GM19099 (cell line): ENCODE measurements around the gene METAP2.

Experiments used
- POLR2A ChIP-seq: IDR thresholded peaks from 3 replicates; pipeline ENCODE4 v1.6.1; 2011; ENCODE audit warnings: low read depth; ENCODE audit not compliant: insufficient read length; ENCODE audit errors: extremely low read depth

The METAP2 gene

GRCh38 chr12:95509300-95509699 is 35.3 kb downstream of the METAP2 start:
- no peak for TF ChIP-seq POLR2A

DNA sequence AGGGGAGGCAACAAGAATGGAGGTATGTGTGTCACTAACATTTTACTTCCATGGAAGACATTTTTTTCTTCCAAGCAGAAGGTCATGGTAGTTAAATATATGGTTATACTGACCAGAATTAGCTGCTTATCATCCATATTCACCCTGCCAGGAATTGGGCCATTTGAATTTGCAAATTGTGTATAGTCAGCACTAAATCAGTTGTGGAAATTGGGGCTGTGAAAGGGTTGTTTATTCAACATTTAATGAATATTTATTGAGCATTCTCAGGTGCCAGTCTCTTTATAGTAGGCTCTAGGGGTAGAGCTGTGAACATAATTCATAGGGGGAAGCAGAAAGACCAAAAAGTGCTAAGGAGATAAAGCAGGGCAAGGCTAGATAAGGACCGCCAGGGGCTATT is 38.0 kb downstream of the METAP2 start:
- TF ChIP-seq POLR2A, result no peak

DNA sequence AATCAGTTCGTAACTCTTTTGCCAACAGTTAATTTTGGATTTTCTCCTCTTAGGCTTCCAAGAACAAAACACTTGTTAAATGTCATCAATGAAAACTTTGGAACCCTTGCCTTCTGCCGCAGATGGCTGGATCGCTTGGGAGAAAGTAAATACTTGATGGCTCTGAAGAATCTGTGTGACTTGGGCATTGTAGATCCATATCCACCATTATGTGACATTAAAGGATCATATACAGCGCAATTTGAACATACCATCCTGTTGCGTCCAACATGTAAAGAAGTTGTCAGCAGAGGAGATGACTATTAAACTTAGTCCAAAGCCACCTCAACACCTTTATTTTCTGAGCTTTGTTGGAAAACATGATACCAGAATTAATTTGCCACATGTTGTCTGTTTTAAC is 39.6 kb downstream of the METAP2 start:
- no peak for TF ChIP-seq POLR2A

DNA sequence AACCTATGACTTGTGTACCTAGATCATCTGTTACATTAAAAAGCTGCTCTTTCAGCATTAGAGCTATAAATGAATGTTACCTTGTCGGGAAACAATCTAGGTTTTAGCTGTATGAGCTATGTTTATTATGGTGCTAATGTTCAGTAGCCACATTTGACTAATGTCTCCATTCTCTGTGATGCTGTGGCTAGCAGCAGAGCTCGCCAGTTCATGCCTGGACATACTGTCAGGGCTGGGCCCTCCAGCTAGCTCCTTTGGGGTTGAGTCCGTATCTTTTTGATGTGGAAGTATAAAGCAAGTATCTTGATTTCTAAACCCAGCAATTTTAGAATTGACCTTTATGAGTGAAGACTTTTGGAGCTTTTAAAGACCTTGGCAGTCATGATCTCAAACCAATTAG is 41.2 kb downstream of the METAP2 start:
- no peak for TF ChIP-seq POLR2A

DNA sequence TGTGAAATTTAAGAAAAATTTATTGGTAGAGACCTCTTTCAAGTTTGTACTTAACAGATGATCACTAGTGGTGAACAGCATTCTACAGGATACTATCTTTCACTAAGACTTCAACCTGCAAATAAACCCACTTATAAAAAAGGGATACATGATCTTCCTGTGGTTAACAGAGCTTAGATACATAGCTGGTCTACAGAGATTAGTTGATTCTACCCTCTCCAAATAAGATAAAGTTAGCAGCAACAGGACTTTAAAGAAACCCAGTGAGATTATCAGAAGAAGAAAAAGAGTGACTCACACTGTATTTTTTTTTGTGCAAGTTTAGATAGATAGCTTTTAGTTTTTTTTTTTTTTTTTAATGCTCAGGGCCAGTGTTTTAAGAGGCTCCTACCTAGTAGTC is 42.8 kb downstream of the METAP2 start:
- TF ChIP-seq POLR2A, result no peak

- TF ChIP-seq POLR2A, result no peak
Measured at GRCh38 chr12:95517246-95517645, 43.3 kb downstream of the METAP2 start.

DNA sequence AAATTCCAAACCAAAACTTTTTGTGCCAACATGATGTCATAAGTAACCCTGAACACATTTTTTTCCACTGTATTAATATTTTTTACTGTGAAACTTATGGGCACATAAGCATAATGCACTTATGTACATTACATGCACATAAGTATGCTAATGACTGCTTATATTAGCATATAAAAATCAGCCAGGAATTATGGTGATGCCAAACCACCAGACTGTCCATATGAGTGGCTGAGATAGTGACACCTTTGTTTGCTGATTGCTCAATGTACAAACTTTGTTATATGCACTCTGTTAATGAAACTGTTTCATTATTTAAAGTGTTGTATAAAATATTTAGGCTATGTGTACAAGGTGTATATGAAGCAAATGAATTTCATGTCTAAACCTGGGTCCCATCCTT is 45.0 kb downstream of the METAP2 start:
- TF ChIP-seq POLR2A, result no peak

GRCh38 chr12:95520816-95521215 is 46.9 kb downstream of the METAP2 start:
- TF ChIP-seq POLR2A, result no peak

- no peak for TF ChIP-seq POLR2A
Measured at GRCh38 chr12:95522692-95523091, 48.7 kb downstream of the METAP2 start.

- no peak for TF ChIP-seq POLR2A
Measured at GRCh38 chr12:95528431-95528830, 54.5 kb downstream of the METAP2 start.

- no peak for TF ChIP-seq POLR2A
Measured at GRCh38 chr12:95529693-95530225, 55.8 kb downstream of the METAP2 start.

DNA sequence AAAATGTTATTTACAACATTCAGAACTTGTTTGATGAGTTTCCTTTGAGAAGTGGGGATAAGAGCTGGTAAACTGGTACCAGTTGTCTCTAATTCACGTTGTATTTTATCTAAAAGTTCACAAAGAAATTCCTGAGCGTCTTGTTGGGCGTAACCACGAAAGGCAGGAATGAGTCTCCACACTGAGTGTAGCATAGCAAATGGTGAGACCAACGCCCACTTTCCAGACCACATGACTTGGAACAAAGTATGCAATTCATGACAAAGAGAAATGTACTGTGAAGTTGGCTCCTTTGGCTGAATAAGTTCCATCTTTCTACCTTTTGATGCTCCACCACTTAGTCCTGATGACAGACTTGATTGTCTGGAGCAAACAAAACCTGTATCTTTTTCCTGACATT is 58.9 kb downstream of the METAP2 start:
- no peak for TF ChIP-seq POLR2A

DNA sequence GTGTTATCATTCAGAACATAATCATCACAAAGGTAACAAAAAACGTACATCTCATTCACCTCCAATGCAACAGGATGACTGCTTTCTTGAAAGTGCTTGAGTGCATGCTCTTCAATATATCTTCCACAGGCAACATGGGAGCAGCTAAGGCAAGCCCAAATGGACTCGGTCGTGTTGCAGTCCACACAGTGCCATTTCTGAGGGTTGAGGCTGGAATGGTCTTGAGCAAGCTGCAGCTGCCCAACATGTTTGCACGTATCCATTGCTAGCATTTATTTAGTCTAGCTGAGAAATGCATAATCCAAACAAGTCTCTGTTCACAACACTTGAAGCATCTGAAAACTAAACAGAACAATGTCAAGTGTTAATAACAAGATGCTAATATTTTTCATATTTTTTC is 60.0 kb downstream of the METAP2 start:
- TF ChIP-seq POLR2A, result no peak

- TF ChIP-seq POLR2A, result no peak
Measured at GRCh38 chr12:95538006-95538405, 64.1 kb downstream of the METAP2 start.

DNA sequence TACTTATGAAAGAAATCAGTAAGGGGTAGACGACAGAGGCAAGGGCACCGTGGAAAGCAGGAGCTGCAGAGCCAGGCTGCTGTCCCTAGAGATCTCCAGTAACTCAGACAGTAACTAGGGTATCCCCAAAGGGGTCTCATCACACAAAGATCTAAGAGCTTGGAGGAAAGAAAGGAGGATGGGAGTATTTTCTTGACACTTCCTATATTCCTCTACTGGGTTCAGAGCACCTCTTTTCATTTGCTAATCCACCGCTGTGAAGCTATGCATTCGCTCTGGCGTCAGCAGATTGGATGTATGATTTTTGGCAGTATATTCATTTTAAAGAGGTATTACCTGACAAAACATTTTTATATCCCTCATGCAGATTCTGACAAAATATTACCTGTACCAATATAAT is 64.7 kb downstream of the METAP2 start:
- no peak for TF ChIP-seq POLR2A

DNA sequence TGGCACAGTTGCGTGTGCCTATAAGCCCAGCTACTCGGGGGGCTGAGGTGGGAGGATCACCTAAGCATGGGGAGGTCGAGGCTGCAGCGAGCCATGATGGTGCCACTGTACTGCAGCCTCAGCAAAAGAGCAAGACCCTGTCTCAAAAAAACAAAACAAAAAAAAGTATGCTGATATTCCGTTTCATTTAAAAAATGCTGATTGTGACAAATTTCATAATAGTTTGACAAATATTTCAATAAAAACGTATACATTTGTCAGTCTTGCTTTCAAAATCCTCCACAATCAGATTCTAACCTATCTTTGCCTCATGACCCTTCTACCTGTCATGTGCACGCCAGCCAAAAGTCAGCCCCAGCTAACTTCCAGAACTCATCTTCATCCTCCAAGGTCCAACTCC is 67.5 kb downstream of the METAP2 start:
- TF ChIP-seq POLR2A, result no peak

DNA sequence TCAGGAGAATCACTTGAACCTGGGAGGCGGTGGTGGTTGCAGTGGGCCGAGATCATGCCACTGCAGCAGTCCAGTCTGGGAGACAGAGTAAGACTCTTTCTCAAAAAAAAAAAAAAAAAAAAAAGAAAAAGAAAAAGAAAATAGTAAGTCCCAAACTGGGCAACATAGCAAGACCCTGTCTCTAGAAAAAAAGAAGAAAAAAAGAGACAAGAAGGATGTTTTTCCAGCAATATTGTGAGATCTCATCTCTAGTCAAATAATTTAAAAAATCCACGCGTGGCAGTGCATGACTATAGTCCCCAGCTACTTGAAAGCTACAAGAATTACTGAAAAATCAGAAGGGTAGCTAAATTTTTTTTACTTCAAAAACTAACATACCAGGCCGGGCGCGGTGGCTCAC is 69.4 kb downstream of the METAP2 start:
- no peak for TF ChIP-seq POLR2A
